H1 (cell line): ENCODE measurements around the gene TRAP1. TPM values are rescaled to one million over a fixed set of nuclear protein-coding genes. Genes with fewer than 3 reads are reported as not detected.

Experiments used
- EZH2 ChIP-seq: fragments of 200-600 bp; sonication (generic); IDR thresholded peaks from 2 replicates; pipeline ENCODE4 v1.7.1; 2012; ENCODE audit warnings: low read depth, mild to moderate bottlenecking, moderate library complexity, low read length, inconsistent platforms; ENCODE audit not compliant: severe bottlenecking
- KDM4A ChIP-seq: IDR thresholded peaks from one replicate; pipeline ENCODE4 v1.7.1; 2012; ENCODE audit warnings: low read depth, mild to moderate bottlenecking, moderate library complexity, low read length, inconsistent platforms; ENCODE audit not compliant: severe bottlenecking
- RNF2 ChIP-seq: fragments of 200-900, 300-1000 bp; sonication (generic); IDR thresholded peaks from 2 replicates; pipeline ENCODE4 v1.7.1; 2016; ENCODE audit warnings: borderline replicate concordance, low read depth, mild to moderate bottlenecking, antibody characterized with exemption, low read length; ENCODE audit not compliant: poor library complexity, severe bottlenecking; ENCODE audit errors: missing control alignments
- SIRT6 ChIP-seq: IDR thresholded peaks from one replicate; pipeline ENCODE4 v1.7.1; 2012; ENCODE audit warnings: low read length, inconsistent platforms
- SP4 ChIP-seq: IDR thresholded peaks from 2 replicates; pipeline ENCODE4 v1.6.1; 2012; ENCODE audit warnings: low read length, inconsistent platforms
- SRF ChIP-seq: IDR thresholded peaks from 2 replicates; pipeline ENCODE4 v1.6.1; 2011; ENCODE audit warnings: mild to moderate bottlenecking, low read depth, low read length, moderate library complexity
- polyA plus RNA-seq, 7 experiments: library from polyadenylated mRNA; depleted of rRNA in 3 of 7; stranded (reverse) in 5 of 7; unstranded in 2 of 7; fragments of >200 nt in 5 of 7; fragments of 200-250 nt in 2 of 7; gene quantifications; 1 replicate in 5 of 7; 2 replicates in 1 of 7; 4 replicates in 1 of 7; pipeline versions ENCODE4 v1.2.1 to v1.2.3, GENCODE V29; 2011 to 2013; ENCODE audit warnings: missing spikeins in 2 of 7, mixed read lengths in 2 of 7
- total RNA-seq: library from RNA; stranded (reverse); fragmentation: NEBNext Ultra II Directional; extraction: Animal tissue kit (Norgen Biotek cat#: 25700); gene quantifications from 2 replicates; pipeline ENCODE4 v1.2.1, GENCODE V29; 2021

TRAP1 gene
- total and polyA plus RNA-seq, 2 of the 8 experiments (the other 6 are each of a cell fraction or from before 2014, with no cell fraction given), result 215 to 283 TPM

DNA sequence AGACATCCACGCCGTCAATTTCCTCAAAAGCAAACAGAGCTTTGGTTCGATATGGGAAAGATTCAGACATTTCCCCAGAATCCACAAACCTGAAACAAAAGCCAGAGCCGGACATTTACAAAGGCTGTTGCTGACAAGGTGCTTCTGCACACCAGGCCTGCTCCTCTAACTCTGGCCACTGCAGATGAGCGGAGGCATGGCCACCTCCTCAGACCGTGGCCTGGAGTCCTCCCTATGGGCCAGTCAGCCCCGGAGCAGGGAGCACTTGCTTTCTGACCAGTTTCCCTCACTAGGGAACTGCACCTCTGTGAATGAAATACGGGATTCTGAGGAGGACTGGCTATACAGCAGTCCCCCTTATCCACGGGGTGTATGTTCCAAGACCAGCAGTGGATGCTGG is 22.3 kb upstream of the TRAP1 start (continued):
- no peak for TF ChIP-seq RNF2
- TF ChIP-seq KDM4A, result no peak
- no peak for TF ChIP-seq SRF
- no peak for TF ChIP-seq EZH2
- TF ChIP-seq SP4, result no peak
- TF ChIP-seq SIRT6, result no peak
